ENCODE data around the gene SYNGR2.
"Not testable (repeated sequence)": the region's sequence is repeated elsewhere in the genome, so short reads cannot be mapped to it uniquely, and the experiment has no call there.

SYNGR2 gene

GRCh38 chr17:78134899-78135385, 33.4 kb upstream of the SYNGR2 start:
- DNase-seq (ENCODE audit: insufficient read length, low spot score) = no peak
- TF ChIP-seq, protein P1, sequence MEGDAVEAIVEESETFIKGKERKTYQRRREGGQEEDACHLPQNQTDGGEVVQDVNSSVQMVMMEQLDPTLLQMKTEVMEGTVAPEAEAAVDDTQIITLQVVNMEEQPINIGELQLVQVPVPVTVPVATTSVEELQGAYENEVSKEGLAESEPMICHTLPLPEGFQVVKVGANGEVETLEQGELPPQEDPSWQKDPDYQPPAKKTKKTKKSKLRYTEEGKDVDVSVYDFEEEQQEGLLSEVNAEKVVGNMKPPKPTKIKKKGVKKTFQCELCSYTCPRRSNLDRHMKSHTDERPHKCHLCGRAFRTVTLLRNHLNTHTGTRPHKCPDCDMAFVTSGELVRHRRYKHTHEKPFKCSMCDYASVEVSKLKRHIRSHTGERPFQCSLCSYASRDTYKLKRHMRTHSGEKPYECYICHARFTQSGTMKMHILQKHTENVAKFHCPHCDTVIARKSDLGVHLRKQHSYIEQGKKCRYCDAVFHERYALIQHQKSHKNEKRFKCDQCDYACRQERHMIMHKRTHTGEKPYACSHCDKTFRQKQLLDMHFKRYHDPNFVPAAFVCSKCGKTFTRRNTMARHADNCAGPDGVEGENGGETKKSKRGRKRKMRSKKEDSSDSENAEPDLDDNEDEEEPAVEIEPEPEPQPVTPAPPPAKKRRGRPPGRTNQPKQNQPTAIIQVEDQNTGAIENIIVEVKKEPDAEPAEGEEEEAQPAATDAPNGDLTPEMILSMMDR (IDR thresholded peaks at IDR 0.05; ENCODE audit: insufficient read depth, missing control alignments) = no peak
- no peak for FAIRE-seq

GRCh38 chr17:78135858-78136500, 32.4 kb upstream of the SYNGR2 start:
- TF ChIP-seq, protein P1 (IDR thresholded peaks at IDR 0.05; ENCODE audit: insufficient read depth, missing control alignments) = no peak
- DNase-seq (ENCODE audit: insufficient read length, low spot score) (no peak), FAIRE-seq (no peak)

- DNase-seq (ENCODE audit: insufficient read length, low spot score) = no peak
- no peak for FAIRE-seq
- TF ChIP-seq, protein P1 (IDR thresholded peaks at IDR 0.05; ENCODE audit: insufficient read depth, missing control alignments) = peak; percentile 26
Measured at GRCh38 chr17:78137392-78138203, 30.8 kb upstream of the SYNGR2 start.

GRCh38 chr17:78138204-78139060, 29.9 kb upstream of the SYNGR2 start:
- FAIRE-seq = no peak

DNA sequence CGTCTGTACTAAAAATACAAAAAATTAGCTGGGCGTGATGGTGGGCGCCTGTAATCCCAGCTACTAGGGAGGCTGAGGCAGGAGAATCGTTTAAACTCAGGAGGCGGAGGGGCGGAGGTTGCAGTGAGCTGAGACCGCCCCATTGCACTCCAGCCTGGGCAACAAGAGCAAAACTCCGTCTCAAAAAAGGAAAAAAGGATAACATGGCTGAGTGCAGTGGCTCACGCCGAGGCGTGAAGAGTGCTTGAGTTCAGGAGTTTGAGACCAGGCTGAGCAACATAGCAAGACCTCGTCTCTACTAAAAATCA, 28.6 kb upstream of the SYNGR2 start:
- not testable (repeated sequence) for FAIRE-seq; DNase-seq (ENCODE audit: insufficient read length, low spot score)

More at GRCh38 chr17:78138204-78139060, 29.9 kb upstream of the SYNGR2 start:
- no peak for DNase-seq (ENCODE audit: insufficient read length, low spot score)
- TF ChIP-seq, protein P1 (IDR thresholded peaks at IDR 0.05; ENCODE audit: insufficient read depth, missing control alignments) = no peak

DNA sequence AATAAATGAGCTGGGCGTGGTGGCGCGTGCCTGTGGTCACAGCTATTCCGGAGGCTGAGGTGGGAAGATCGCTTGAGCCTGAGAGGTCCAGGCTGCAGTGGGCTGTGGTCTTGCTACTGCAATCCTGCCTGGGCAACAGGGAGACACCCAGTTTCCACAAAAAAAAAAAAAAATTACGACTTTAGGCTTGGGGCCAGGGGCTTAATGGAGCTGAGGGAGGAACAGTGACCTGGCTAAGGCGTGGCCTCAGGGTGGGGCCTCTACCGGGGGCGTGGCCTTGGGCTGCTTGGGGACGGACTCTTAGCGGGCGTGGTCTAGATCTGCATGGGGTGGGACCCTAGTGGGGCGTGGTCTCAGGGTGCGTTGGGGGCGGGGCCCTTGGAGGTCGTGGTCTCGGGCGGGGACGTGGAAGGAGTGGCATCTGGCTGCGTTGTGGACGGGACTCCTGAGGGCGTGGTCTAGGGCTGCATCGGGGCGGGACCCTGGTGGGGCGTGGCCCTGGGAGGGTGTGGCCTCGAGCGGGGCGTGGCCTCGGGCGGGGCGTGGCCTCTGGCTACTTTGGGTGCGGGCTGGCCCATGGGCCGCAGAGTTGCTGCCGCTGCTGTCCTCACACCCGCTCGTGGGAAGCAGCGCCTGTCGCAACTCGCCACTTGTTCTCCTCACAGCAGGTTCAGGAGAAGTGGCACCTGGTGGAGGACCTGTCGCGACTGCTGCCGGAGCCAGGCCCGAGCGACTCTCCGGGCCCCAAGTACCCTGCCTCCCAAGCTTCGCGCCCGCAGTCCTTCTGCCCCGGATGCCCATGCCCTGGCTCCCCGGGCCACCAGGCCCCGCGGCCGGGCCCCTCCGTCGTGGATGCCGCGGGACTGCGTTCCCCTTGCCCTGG, 28.0 kb upstream of the SYNGR2 start:
- FAIRE-seq (no peak), DNase-seq (ENCODE audit: insufficient read length, low spot score) (no peak)
- TF ChIP-seq, protein P1 (IDR thresholded peaks at IDR 0.05; ENCODE audit: insufficient read depth, missing control alignments) = no peak

Measured in D721Med (cell line).